Uterus (tissue), 2 donors: ENCODE results near the gene STRADA.

Experiments
- POLR2A ChIP-seq, 2 donors: fragments of 450-650 bp; IDR thresholded peaks; one replicate each; pipeline ENCODE4 v1.6.1; 2016; ENCODE audit warnings: antibody characterized with exemption in 2 of 2, mild to moderate bottlenecking in 1 of 2, moderate library complexity in 1 of 2
- TF ChIP-seq, protein P1 (sequence below), 4 experiments: fragments of 200-600 bp in 2 of 4; fragments of 450-650 bp in 2 of 4; sonication (generic) in 2 of 4; IDR thresholded peaks; one replicate each; pipeline ENCODE4 v1.5.1; 2016 to 2019; ENCODE audit warnings: antibody characterized with exemption in 4 of 4, mild to moderate bottlenecking in 2 of 4, moderate library complexity in 1 of 4

DNA sequence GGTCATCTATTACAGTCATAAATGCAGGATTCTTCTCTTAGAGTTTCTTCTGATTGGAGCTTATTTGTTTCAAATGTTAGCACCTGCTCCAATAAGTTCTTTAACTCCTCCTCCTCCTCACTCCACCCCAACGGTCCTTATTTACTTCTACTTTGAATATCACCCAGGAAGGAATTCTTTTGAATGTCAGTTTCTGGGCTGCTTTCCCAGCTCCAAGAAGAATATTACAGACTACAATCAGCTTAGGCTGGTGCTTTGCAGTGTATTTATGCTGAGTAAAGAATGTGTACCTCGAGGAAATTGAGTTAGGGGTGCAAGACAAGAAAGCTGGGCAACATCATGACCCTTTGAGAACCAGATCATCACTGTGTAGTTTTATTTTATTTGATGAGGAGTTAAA, 88.5 kb downstream of the STRADA start:
- TF ChIP-seq POLR2A (IDR thresholded peaks at IDR 0.05) = no peak
- TF ChIP-seq, protein P1, sequence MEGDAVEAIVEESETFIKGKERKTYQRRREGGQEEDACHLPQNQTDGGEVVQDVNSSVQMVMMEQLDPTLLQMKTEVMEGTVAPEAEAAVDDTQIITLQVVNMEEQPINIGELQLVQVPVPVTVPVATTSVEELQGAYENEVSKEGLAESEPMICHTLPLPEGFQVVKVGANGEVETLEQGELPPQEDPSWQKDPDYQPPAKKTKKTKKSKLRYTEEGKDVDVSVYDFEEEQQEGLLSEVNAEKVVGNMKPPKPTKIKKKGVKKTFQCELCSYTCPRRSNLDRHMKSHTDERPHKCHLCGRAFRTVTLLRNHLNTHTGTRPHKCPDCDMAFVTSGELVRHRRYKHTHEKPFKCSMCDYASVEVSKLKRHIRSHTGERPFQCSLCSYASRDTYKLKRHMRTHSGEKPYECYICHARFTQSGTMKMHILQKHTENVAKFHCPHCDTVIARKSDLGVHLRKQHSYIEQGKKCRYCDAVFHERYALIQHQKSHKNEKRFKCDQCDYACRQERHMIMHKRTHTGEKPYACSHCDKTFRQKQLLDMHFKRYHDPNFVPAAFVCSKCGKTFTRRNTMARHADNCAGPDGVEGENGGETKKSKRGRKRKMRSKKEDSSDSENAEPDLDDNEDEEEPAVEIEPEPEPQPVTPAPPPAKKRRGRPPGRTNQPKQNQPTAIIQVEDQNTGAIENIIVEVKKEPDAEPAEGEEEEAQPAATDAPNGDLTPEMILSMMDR (IDR thresholded peaks at IDR 0.05) = no peak
